ENCODE data around the gene ANKRD33B. TPM values are rescaled to one million over a fixed set of nuclear protein-coding genes. Genes with fewer than 3 reads are reported as not detected.
"Not testable (repeated sequence)": the region's sequence is repeated elsewhere in the genome, so short reads cannot be mapped to it uniquely, and the experiment has no call there.

Gene ANKRD33B
- total RNA-seq, 1 donor from 2014 or later, result 2.2 TPM

GRCh38 chr5:10663489-10664179 is 99.8 kb downstream of the ANKRD33B start:
- Mint-ChIP-seq H3K9me3 (no peaks in the 10 kb centered on the region), H3K4me3 (no peak overlapping the region), H3K27ac (no peak overlapping the region), H3K36me3 (no peaks in the 10 kb centered on the region), H3K27me3 (ENCODE audit: insufficient read depth, low read depth) (peaks cover 10% of the 10 kb centered on the region), H3K4me1 (peaks cover 23% of the 10 kb centered on the region)
- H3K27me3 ChIP-seq, result no peaks in the 10 kb centered on the region
- H3K4me1 ChIP-seq, result peaks cover 6% of the 10 kb centered on the region
- no peaks in the 10 kb centered on the region for H3K9me3 ChIP-seq (ENCODE audit: low read depth)
- H2AFZ ChIP-seq (replicated peaks), result no peak overlapping the region
- no peaks in the 10 kb centered on the region for H4K20me1 ChIP-seq (ENCODE audit: low read depth)
- no peaks in the 10 kb centered on the region for H3F3A ChIP-seq (ENCODE audit: low read depth)
- no peaks in the 10 kb centered on the region for H3K79me2 ChIP-seq (ENCODE audit: low read depth)
- no peak overlapping the region for H3K4me3 ChIP-seq
- H3K36me3 ChIP-seq, result no peaks in the 10 kb centered on the region
- peak; percentile 23 for DNase-seq (ENCODE audit: low spot score)
- H3K27ac ChIP-seq, result no peak overlapping the region
- H3K4me2 ChIP-seq, result peak overlapping the region; percentile 22
- TF ChIP-seq, protein P1, sequence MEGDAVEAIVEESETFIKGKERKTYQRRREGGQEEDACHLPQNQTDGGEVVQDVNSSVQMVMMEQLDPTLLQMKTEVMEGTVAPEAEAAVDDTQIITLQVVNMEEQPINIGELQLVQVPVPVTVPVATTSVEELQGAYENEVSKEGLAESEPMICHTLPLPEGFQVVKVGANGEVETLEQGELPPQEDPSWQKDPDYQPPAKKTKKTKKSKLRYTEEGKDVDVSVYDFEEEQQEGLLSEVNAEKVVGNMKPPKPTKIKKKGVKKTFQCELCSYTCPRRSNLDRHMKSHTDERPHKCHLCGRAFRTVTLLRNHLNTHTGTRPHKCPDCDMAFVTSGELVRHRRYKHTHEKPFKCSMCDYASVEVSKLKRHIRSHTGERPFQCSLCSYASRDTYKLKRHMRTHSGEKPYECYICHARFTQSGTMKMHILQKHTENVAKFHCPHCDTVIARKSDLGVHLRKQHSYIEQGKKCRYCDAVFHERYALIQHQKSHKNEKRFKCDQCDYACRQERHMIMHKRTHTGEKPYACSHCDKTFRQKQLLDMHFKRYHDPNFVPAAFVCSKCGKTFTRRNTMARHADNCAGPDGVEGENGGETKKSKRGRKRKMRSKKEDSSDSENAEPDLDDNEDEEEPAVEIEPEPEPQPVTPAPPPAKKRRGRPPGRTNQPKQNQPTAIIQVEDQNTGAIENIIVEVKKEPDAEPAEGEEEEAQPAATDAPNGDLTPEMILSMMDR (IDR thresholded peaks at IDR 0.05), result no peak
- TF ChIP-seq EZH2phosphoT487 (IDR thresholded peaks at IDR 0.05), result no peak
- TF ChIP-seq EZH2 (IDR thresholded peaks at IDR 0.05), result no peak
- H3K9ac ChIP-seq, result no peak overlapping the region

DNA sequence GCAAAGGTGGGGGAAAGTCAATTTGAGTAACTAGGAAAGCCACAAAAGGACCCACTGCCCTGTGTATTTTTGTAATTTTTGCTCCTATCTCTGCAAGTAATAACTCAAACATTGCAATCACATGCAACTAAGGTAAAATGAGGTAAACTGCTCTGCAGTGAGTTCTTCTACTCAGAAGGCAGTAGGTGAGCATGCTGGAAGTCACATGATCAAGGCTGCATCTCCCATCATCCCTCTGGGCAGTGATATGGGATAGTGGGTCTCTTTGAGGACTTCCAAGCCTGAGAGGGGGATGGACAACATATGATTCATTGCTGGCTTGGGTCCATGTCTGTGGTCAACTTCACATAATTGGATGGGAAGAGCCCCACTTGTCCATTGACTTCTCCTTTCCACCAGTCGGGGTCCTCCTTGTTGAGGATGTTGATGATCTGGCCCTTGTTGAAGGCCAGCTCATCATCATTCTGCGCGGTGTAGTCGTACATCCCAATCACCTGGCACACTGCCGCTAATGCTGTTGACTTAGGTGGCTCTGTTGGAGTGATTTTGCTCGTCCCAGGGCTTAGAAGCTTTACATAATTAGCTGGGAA is 100.4 kb downstream of the ANKRD33B start:
- H3K9me3 Mint-ChIP-seq; H3K9ac ChIP-seq; H3K27ac ChIP-seq; H3F3A ChIP-seq (ENCODE audit: low read depth); H3K4me3 ChIP-seq; H3K4me3 Mint-ChIP-seq; H3K27ac Mint-ChIP-seq; H3K4me2 ChIP-seq; H3K79me2 ChIP-seq (ENCODE audit: low read depth); DNase-seq (ENCODE audit: low spot score); H2AFZ ChIP-seq (replicated peaks); H3K27me3 ChIP-seq; H3K27me3 Mint-ChIP-seq (ENCODE audit: insufficient read depth, low read depth); H3K36me3 ChIP-seq; H3K36me3 Mint-ChIP-seq; H4K20me1 ChIP-seq (ENCODE audit: low read depth); H3K9me3 ChIP-seq (ENCODE audit: low read depth); H3K4me1 ChIP-seq: not testable (repeated sequence)
- H3K4me1 Mint-ChIP-seq, result peaks cover 23% of the 10 kb centered on the region

DNA sequence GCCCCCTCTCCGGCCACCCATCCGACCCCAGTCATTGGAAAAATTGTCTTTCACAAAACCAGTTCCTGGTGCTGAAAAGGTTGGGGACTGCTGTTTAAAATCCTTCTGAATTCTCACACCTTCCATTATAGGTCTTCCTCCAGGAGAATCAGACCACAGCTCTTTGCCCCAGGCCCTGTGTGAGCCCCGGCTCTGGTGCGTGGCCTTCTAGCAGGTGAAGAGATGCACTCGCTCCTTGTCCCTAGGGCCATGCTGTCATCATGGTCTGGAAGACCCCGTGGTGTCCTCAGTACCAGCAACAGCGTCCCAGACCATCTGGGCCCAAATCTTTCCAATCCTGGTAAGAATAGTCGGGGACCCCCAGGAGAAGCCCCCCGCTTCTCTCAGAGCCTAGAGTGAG is 101.9 kb downstream of the ANKRD33B start:
- Mint-ChIP-seq H3K4me1 (peaks cover 23% of the 10 kb centered on the region), H3K27me3 (ENCODE audit: insufficient read depth, low read depth) (peaks cover 10% of the 10 kb centered on the region), H3K9me3 (no peaks in the 10 kb centered on the region), H3K27ac (no peak overlapping the region), H3K36me3 (no peaks in the 10 kb centered on the region), H3K4me3 (no peak overlapping the region)
- H3K27me3 ChIP-seq, result no peaks in the 10 kb centered on the region
- H2AFZ ChIP-seq (replicated peaks), result no peak overlapping the region
- no peaks in the 10 kb centered on the region for H4K20me1 ChIP-seq (ENCODE audit: low read depth)
- H3F3A ChIP-seq (ENCODE audit: low read depth), result no peaks in the 10 kb centered on the region
- peaks cover 6% of the 10 kb centered on the region for H3K4me1 ChIP-seq
- no peak for TF ChIP-seq EZH2 (IDR thresholded peaks at IDR 0.05)
- no peak for TF ChIP-seq EZH2phosphoT487 (IDR thresholded peaks at IDR 0.05)
- TF ChIP-seq, protein P1 (IDR thresholded peaks at IDR 0.05), result no peak
- H3K9ac ChIP-seq, result no peak overlapping the region
- H3K4me3 ChIP-seq, result no peak overlapping the region
- H3K4me2 ChIP-seq, result no peak overlapping the region
- H3K79me2 ChIP-seq (ENCODE audit: low read depth), result no peaks in the 10 kb centered on the region
- H3K36me3 ChIP-seq, result no peaks in the 10 kb centered on the region
- no peaks in the 10 kb centered on the region for H3K9me3 ChIP-seq (ENCODE audit: low read depth)
- H3K27ac ChIP-seq, result no peak overlapping the region
- DNase-seq (ENCODE audit: low spot score), result no peak

Data from neural progenitor cell (in vitro differentiated cells).